ENCODE measurements around the gene STBD1. TPM values are rescaled to one million over a fixed set of nuclear protein-coding genes. Genes with fewer than 3 reads are reported as not detected.
"Not testable (repeated sequence)": the region's sequence is repeated elsewhere in the genome, so short reads cannot be mapped to it uniquely, and the experiment has no call there.

The STBD1 gene
- total RNA-seq, 1 experiment from 2014 or later, result 3.7 TPM

GRCh38 chr4:76354517-76355473 lies 48.3 kb downstream of the STBD1 start:
- Mint-ChIP-seq H3K9me3 (ENCODE audit: unreplicated experiment) (peaks cover 11% of the 10 kb centered on the region), H3K4me1 (ENCODE audit: insufficient read depth, unreplicated experiment) (peaks cover 6% of the 10 kb centered on the region), H3K27me3 (ENCODE audit: insufficient read depth, unreplicated experiment) (no peaks in the 10 kb centered on the region), H3K36me3 (ENCODE audit: insufficient read depth, unreplicated experiment) (no peaks in the 10 kb centered on the region), H3K4me3 (ENCODE audit: unreplicated experiment) (no peak overlapping the region), H3K27ac (ENCODE audit: low read depth, unreplicated experiment) (no peak overlapping the region)
- no peak for DNase-seq (ENCODE audit: unreplicated experiment)
- ChIA-PET CTCF (interaction anchor here (0.7 kb wide), 1 partner anchor 631 kb away, joined by 4 read pairs; no protein-coding TSS in a partner anchor), POLR2A (interaction anchor here (0.6 to 2.2 kb wide), 5 partner anchors 8 to 42 kb away, joined by 3 to 7 read pairs (median 3); no protein-coding TSS in a partner anchor)
- BruUV-seq (replicated peaks), result no TSS peak
- TF ChIP-seq CTCF (IDR thresholded peaks at IDR 0.05; ENCODE audit: unreplicated experiment), result no peak
- intact Hi-C loops (cut with micrococcal nuclease), result no loop called here

DNA sequence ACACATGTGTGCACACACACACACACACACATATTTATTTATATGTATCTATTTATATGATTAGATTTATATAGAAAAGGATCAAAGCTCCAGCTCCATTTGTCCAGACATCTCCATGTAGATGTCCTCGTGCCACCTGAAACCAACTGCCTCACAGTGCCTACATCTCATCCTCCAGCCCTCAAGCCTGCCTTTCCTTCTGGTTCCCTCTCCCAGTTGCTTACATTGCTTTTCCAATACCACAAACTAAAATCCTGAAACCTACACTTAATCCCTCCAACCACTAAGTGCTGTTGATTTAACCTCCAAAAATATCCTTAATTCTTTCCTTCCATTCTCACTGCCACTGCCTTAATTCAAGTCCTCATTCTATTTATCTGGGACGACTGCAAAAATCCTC lies 51.4 kb downstream of the STBD1 start:
- peaks cover 11% of the 10 kb centered on the region for H3K9me3 Mint-ChIP-seq (ENCODE audit: unreplicated experiment)
- ChIA-PET POLR2A (no interaction called here), CTCF (no interaction called here)
- peaks cover 6% of the 10 kb centered on the region for H3K4me1 Mint-ChIP-seq (ENCODE audit: insufficient read depth, unreplicated experiment)
- no peak overlapping the region for H3K27ac Mint-ChIP-seq (ENCODE audit: low read depth, unreplicated experiment)
- DNase-seq (ENCODE audit: unreplicated experiment), result no peak
- H3K4me3 Mint-ChIP-seq (ENCODE audit: unreplicated experiment), result no peak overlapping the region
- H3K27me3 Mint-ChIP-seq (ENCODE audit: insufficient read depth, unreplicated experiment), result no peaks in the 10 kb centered on the region
- H3K36me3 Mint-ChIP-seq (ENCODE audit: insufficient read depth, unreplicated experiment), result no peaks in the 10 kb centered on the region
- no TSS peak for BruUV-seq (replicated peaks)
- no peak for TF ChIP-seq CTCF (IDR thresholded peaks at IDR 0.05; ENCODE audit: unreplicated experiment)
- intact Hi-C loops (cut with micrococcal nuclease), result no loop called here

GRCh38 chr4:76359881-76360466 lies 53.4 kb downstream of the STBD1 start:
- H3K4me3 Mint-ChIP-seq (ENCODE audit: unreplicated experiment); H3K27ac Mint-ChIP-seq (ENCODE audit: low read depth, unreplicated experiment); H3K27me3 Mint-ChIP-seq (ENCODE audit: insufficient read depth, unreplicated experiment); intact Hi-C loops (cut with micrococcal nuclease); H3K36me3 Mint-ChIP-seq (ENCODE audit: insufficient read depth, unreplicated experiment); POLR2A ChIA-PET; CTCF ChIA-PET; H3K4me1 Mint-ChIP-seq (ENCODE audit: insufficient read depth, unreplicated experiment); BruUV-seq (replicated peaks); DNase-seq (ENCODE audit: unreplicated experiment): not testable (repeated sequence)
- peaks cover 11% of the 10 kb centered on the region for H3K9me3 Mint-ChIP-seq (ENCODE audit: unreplicated experiment)

Other genes starting within 250 kb of the STBD1 start
- gene ART3, start 232.0 kb upstream of the STBD1 start, total RNA-seq (2022), result 0.83 TPM in 1 of 2 replicates, not detected in the other
- 46.9 and 51.5 TPM in 2 replicates for gene NUP54, start 158.3 kb upstream of the STBD1 start, total RNA-seq (2022)
- gene SCARB2, start 92.9 kb upstream of the STBD1 start, total RNA-seq (2022), result 67.2 and 71.4 TPM in 2 replicates
- 1.0 TPM in 2 replicates for gene FAM47E, start 55.0 kb upstream of the STBD1 start, total RNA-seq (2022)
- gene CCDC158, start 114.4 kb downstream of the STBD1 start, total RNA-seq (2022), result not detected in 2 replicates
- gene SHROOM3, start 128.5 kb downstream of the STBD1 start, total RNA-seq (2022), result 15.7 and 20.7 TPM in 2 replicates

Measured in MCF 10A (cell line).